HEK293T (cell line): ENCODE measurements around the gene MED26.

ENCODE experiments used
- BHLHE40 ChIP-seq: fragments of 450-650 bp; IDR thresholded peaks from 2 replicates; pipeline ENCODE4 v1.6.1; 2016; ENCODE audit warnings: mild to moderate bottlenecking, moderate library complexity, borderline replicate concordance
- CTBP1 ChIP-seq: fragments of 450-650 bp; IDR thresholded peaks from 2 replicates; pipeline ENCODE4 v1.6.1; 2016; ENCODE audit warnings: borderline replicate concordance
- ELF4 ChIP-seq: fragments of 450-650 bp; IDR thresholded peaks from 2 replicates; pipeline ENCODE4 v1.6.1; 2017; ENCODE audit warnings: antibody characterized with exemption
- FOXA1 ChIP-seq: fragments of 450-650 bp; IDR thresholded peaks from 2 replicates; pipeline ENCODE4 v1.6.1; 2016; ENCODE audit warnings: mild to moderate bottlenecking
- FOXM1 ChIP-seq: fragments of 450-650 bp; IDR thresholded peaks from 2 replicates; pipeline ENCODE4 v1.6.1; 2017; ENCODE audit warnings: mild to moderate bottlenecking, borderline replicate concordance
- L3MBTL2 ChIP-seq: fragments of 450-650 bp; conservative IDR thresholded peaks from 2 replicates; pipeline ENCODE4 v1.6.1; 2016; ENCODE audit warnings: mild to moderate bottlenecking
- LEF1 ChIP-seq: fragments of 450-650 bp; IDR thresholded peaks from 2 replicates; pipeline ENCODE4 v1.6.1; 2017; ENCODE audit warnings: mild to moderate bottlenecking, borderline replicate concordance
- NFRKB ChIP-seq: fragments of 450-650 bp; IDR thresholded peaks from 2 replicates; pipeline ENCODE4 v1.6.1; 2016; ENCODE audit warnings: mild to moderate bottlenecking, moderate library complexity
- SP1 ChIP-seq: fragments of 450-650 bp; IDR thresholded peaks from 2 replicates; pipeline ENCODE4 v1.6.1; 2017
- SUZ12 ChIP-seq: fragments of 450-650 bp; IDR thresholded peaks from 2 replicates; pipeline ENCODE4 v1.6.1; 2016; ENCODE audit warnings: mild to moderate bottlenecking
- TARDBP ChIP-seq: fragments of 450-650 bp; IDR thresholded peaks from 2 replicates; pipeline ENCODE4 v1.6.1; 2016
- ZNF384 ChIP-seq: fragments of 450-650 bp; IDR thresholded peaks from 2 replicates; pipeline ENCODE4 v1.6.1; 2016

DNA sequence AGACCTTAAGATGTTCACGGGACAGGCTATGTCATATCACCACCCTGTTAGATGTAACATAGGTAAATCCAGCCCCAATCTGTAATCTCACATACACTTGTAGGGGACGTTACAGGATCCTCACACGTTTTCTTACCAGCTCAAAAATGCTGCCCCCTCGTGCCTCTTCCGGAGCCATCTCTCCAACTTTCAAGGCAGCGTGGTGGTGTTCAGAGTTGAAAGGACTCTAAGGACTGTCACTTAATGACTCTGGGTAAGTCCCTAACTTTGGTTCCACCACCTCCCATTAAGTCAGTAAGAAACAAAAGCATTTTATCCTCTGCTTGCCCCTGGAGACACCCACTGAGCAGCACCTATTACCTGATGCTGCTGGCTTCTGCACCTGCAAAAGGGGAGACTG, 4.4 kb downstream of the MED26 start:
- TF ChIP-seq FOXA1 (no peak), BHLHE40 (no peak), ZNF384 (no peak), ELF4 (no peak), CTBP1 (no peak), L3MBTL2 (no peak), NFRKB (no peak), FOXM1 (no peak), SP1 (no peak), SUZ12 (no peak), LEF1 (no peak), TARDBP (no peak)
